Astrocyte of the cerebellum (primary cell): ENCODE data around the gene LMLN.
"Not testable (repeated sequence)": the region's sequence is repeated elsewhere in the genome, so short reads cannot be mapped to it uniquely, and the experiment has no call there.

ENCODE experiments used
- DNase-seq: peaks from one replicate; pipeline ENCODE4 v3.0.0-alpha.2; 2011; ENCODE audit warnings: low read depth
- H3K4me3 ChIP-seq: 2 replicates; pipeline ENCODE4 v1.5.1; 2011; ENCODE audit warnings: mild to moderate bottlenecking, low read depth, low read length, moderate library complexity
- CTCF ChIP-seq: IDR thresholded peaks from 2 replicates; pipeline ENCODE4 v1.5.1; 2012; ENCODE audit warnings: low read length, low read depth, moderate library complexity, mild to moderate bottlenecking; ENCODE audit errors: missing control alignments
- in situ Hi-C: cut with HindIII; loops from 2 replicates; pipeline ENCODE4 v1.10.0; 2017; ENCODE audit warnings: low sequenced_read_pairs

LMLN gene

GRCh38 chr3:197952440-197952839, 7.6 kb upstream of the LMLN start:
- DNase-seq, result no peak
- no peak for TF ChIP-seq CTCF
- in situ Hi-C loops, result no loop called here
- no peak overlapping the region for H3K4me3 ChIP-seq

GRCh38 chr3:197953325-197953724, 6.7 kb upstream of the LMLN start:
- in situ Hi-C loops, result no loop called here
- no peak for DNase-seq
- no peak overlapping the region for H3K4me3 ChIP-seq

GRCh38 chr3:197953881-197954280, 6.1 kb upstream of the LMLN start:
- peak; percentile 53 for DNase-seq
- in situ Hi-C loops, result no loop called here
- no peak overlapping the region for H3K4me3 ChIP-seq
- no peak for TF ChIP-seq CTCF

More at GRCh38 chr3:197953325-197953724, 6.7 kb upstream of the LMLN start:
- no peak for TF ChIP-seq CTCF

GRCh38 chr3:197955892-197956477, 4.0 kb upstream of the LMLN start:
- in situ Hi-C loops, result no loop called here
- DNase-seq, result no peak
- no peak for TF ChIP-seq CTCF
- H3K4me3 ChIP-seq, result no peak overlapping the region

GRCh38 chr3:197956626-197956988, 3.4 kb upstream of the LMLN start:
- in situ Hi-C loops, result no loop called here
- no peak for TF ChIP-seq CTCF
- no peak for DNase-seq
- no peak overlapping the region for H3K4me3 ChIP-seq

GRCh38 chr3:197957790-197958133, 2.3 kb upstream of the LMLN start:
- TF ChIP-seq CTCF, result no peak

GRCh38 chr3:197958346-197958745, 1.7 kb upstream of the LMLN start:
- H3K4me3 ChIP-seq, result no peak overlapping the region
- no peak for DNase-seq
- in situ Hi-C loops, result no loop called here
- TF ChIP-seq CTCF, result no peak

More at GRCh38 chr3:197957790-197958133, 2.3 kb upstream of the LMLN start:
- DNase-seq, result no peak
- in situ Hi-C loops, result no loop called here
- no peak overlapping the region for H3K4me3 ChIP-seq

GRCh38 chr3:197958848-197959247, 1.2 kb upstream of the LMLN start:
- DNase-seq, in situ Hi-C loops, H3K4me3 ChIP-seq: not testable (repeated sequence)
